GM12891 (cell line): Measurements from ENCODE around the gene PTPRU.

Experiments used
- POLR2A ChIP-seq: IDR thresholded peaks from 2 replicates; pipeline ENCODE4 v1.6.1; 2011; ENCODE audit warnings: low read depth, low read length, control low read depth
- POLR2AphosphoS5 ChIP-seq: IDR thresholded peaks from 2 replicates; pipeline ENCODE4 v1.6.1; 2011; ENCODE audit warnings: low read depth, low read length, control low read depth
- SPI1 ChIP-seq: IDR thresholded peaks from 2 replicates; pipeline ENCODE4 v1.6.1; 2011; ENCODE audit warnings: low read depth, low read length, control low read depth
- TAF1 ChIP-seq: IDR thresholded peaks from 2 replicates; pipeline ENCODE4 v1.6.1; 2011; ENCODE audit warnings: low read depth, low read length, control low read depth

DNA sequence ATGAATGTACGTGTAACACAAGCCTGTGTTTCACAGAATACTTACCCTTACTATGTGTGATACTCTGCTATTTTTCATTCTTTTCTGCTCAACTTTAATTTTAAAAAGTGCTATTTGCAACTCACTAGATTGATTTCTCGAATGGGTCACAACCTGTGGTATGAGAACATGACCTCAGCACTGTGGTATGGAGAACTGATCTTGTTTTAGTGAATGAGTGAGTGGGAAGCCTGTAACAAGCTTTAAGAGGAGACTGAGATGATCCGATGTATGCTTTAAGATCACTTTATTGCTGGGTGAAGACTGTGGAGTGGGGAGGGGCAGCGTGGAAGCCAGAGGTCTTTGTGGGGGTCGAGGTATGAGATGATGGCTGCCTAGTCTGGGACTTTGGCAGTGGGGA, 27.1 kb upstream of the PTPRU start:
- TF ChIP-seq SPI1 (no peak), POLR2A (no peak), POLR2AphosphoS5 (no peak), TAF1 (no peak)
